ENCODE results near the gene THOC5. TPM values are rescaled to one million over a fixed set of nuclear protein-coding genes. Genes with fewer than 3 reads are reported as not detected.

Gene THOC5
- total RNA-seq, 1 donor from 2014 or later, result 34.4 TPM

DNA sequence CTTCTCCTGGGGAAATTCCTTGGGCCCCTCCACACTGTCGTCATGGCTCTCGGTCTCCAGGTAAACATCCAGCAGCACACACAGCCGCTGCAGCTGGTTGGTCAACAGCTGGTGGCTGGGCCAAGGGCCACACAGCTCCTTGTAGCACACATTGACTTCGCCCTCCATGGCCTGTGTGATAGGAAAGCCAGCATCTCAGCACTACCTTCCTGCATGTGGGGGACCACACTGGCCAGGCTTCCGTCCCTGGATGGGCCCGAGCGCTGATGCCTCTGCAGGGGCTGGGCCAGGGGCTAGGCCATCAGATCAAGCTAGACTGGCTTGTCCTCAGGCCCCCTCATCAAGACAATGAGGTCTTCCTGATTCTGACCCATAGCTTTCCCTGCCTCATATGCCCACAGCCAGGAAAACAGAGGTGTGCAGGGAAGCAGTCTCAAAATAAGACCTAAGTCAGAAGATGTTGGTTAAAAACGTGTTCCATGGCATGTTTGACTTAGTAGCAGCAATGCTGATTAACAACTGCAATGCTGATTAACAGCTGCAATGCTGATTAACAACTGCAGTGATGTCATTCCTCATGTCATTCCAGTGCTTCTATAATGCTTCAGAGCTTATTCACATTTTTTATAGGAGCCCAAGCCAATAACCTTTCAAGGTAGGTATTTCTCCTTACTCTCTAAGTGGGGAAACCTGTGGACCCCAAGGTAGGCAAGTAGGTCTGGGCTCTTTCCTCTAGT is 42.3 kb downstream of the THOC5 start:
- Histone ChIP-seq H3K27me3 (ENCODE audit: low read depth) (no peaks in the 10 kb centered on the region), H3K4me1 (no peaks in the 10 kb centered on the region), H3K36me3 (peaks cover 100% of the 10 kb centered on the region), H3K4me3 (no peak overlapping the region), H3K9me3 (no peaks in the 10 kb centered on the region), H3K27ac (no peak overlapping the region)
- no peak for TF ChIP-seq CTCF (IDR thresholded peaks at IDR 0.05)
- ATAC-seq (no peak), DNase-seq (no peak)
- intact Hi-C loops (cut with DNase I), result no loop called here

DNA sequence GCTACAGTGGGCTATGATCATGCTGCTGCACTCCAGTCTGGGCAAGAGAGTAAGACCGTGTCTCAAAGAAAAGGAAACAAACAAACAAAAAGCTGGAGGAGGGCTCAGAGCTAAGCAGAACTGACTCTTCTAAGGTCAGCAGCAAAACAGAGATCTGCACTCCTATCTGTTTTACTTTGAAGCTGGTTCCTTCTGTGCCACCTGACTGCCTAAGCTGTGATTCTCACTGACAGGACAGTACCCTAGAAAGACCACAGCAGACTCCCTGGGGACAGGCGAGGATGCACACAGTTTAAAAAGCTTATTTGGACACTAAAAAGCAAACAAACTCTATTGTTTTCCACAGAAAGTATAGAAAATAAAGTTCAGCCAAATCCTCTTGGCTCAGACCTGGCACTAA is 43.0 kb downstream of the THOC5 start:
- Histone ChIP-seq H3K4me1 (no peaks in the 10 kb centered on the region), H3K4me3 (no peak overlapping the region), H3K36me3 (peaks cover 99% of the 10 kb centered on the region), H3K27me3 (ENCODE audit: low read depth) (no peaks in the 10 kb centered on the region), H3K27ac (no peak overlapping the region), H3K9me3 (no peaks in the 10 kb centered on the region)
- TF ChIP-seq CTCF (IDR thresholded peaks at IDR 0.05), result no peak
- ATAC-seq, result no peak
- DNase-seq, result no peak
- intact Hi-C loops (cut with DNase I), result no loop called here

DNA sequence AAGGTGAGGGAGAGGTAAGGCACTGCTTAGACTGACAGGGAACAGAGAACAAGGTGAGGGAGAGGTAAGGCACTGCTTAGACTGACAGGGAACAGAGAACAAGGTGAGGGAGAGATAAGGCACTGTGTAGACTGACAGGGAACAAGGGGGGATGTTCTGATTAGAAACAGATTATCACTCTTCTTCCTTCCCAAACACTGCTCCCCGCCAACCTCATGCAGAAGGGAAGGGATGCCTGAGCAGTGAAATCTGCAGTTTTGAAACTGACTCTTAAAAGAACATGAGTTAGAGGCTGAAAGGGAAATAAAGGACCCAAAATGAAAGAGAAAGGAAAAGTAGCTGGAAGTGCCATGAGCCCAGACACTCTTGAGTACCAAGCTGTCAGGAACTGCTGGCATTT is 43.7 kb downstream of the THOC5 start:
- no peak overlapping the region for H3K27ac ChIP-seq
- ATAC-seq, result no peak
- no peaks in the 10 kb centered on the region for H3K9me3 ChIP-seq
- no peak for TF ChIP-seq CTCF (IDR thresholded peaks at IDR 0.05)
- peaks cover 99% of the 10 kb centered on the region for H3K36me3 ChIP-seq
- no peaks in the 10 kb centered on the region for H3K27me3 ChIP-seq (ENCODE audit: low read depth)
- DNase-seq, result no peak
- intact Hi-C loops (cut with DNase I), result no loop called here
- H3K4me3 ChIP-seq, result no peak overlapping the region
- H3K4me1 ChIP-seq, result no peaks in the 10 kb centered on the region

DNA sequence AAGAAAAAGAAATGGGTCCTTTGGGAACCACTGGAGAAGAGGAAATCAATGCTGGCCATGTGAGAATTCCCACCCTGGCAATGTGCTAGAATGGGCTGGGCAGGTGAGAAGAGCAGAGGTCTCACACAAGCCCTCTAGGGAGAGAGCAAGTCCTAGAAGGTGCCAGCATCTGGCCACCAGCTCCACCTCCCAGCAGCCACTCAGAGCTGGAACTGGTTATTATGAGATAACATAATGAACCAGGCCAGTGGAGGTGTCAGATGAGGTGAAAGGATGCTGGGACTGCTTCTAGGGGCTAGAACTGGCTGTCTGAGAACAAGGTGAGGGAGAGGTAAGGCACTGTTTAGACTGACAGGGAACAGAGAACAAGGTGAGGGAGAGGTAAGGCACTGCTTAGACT is 44.3 kb downstream of the THOC5 start:
- Histone ChIP-seq H3K36me3 (peaks cover 95% of the 10 kb centered on the region), H3K4me1 (no peaks in the 10 kb centered on the region)
- intact Hi-C loops (cut with DNase I), result no loop called here

GRCh38 chr22:29503811-29504372 is 49.7 kb downstream of the THOC5 start:
- Histone ChIP-seq H3K4me1 (no peaks in the 10 kb centered on the region), H3K36me3 (peaks cover 47% of the 10 kb centered on the region), H3K4me3 (no peak overlapping the region), H3K27me3 (ENCODE audit: low read depth) (no peaks in the 10 kb centered on the region), H3K27ac (no peak overlapping the region), H3K9me3 (no peaks in the 10 kb centered on the region)
- DNase-seq (no peak), ATAC-seq (no peak)
- no peak for TF ChIP-seq CTCF (IDR thresholded peaks at IDR 0.05)
- intact Hi-C loops (cut with DNase I), result no loop called here

More for the DNA sequence above, 44.3 kb downstream of the THOC5 start:
- H3K27me3 ChIP-seq (ENCODE audit: low read depth), result no peaks in the 10 kb centered on the region
- no peaks in the 10 kb centered on the region for H3K9me3 ChIP-seq
- TF ChIP-seq CTCF (IDR thresholded peaks at IDR 0.05), result no peak
- ATAC-seq, result no peak
- H3K27ac ChIP-seq, result no peak overlapping the region
- H3K4me3 ChIP-seq, result no peak overlapping the region
- DNase-seq, result no peak
